Gastroesophageal sphincter (tissue), 3 donors: Measurements from ENCODE around the gene VWA7.

Experiments used
- POLR2A ChIP-seq, 2 donors: fragments of 450-650 bp; IDR thresholded peaks; one replicate each; pipeline ENCODE4 v1.6.1; 2017; ENCODE audit warnings: antibody characterized with exemption in 2 of 2, mild to moderate bottlenecking in 2 of 2, moderate library complexity in 1 of 2
- TF ChIP-seq, protein P1 (sequence below), 4 experiments: fragments of 200-600 bp in 2 of 4; fragments of 450-650 bp in 2 of 4; sonication (generic) in 1 of 4; IDR thresholded peaks; one replicate each; pipeline ENCODE4 v1.5.1; 2017 to 2019; ENCODE audit warnings: antibody characterized with exemption in 4 of 4, mild to moderate bottlenecking in 2 of 4, moderate library complexity in 2 of 4

DNA sequence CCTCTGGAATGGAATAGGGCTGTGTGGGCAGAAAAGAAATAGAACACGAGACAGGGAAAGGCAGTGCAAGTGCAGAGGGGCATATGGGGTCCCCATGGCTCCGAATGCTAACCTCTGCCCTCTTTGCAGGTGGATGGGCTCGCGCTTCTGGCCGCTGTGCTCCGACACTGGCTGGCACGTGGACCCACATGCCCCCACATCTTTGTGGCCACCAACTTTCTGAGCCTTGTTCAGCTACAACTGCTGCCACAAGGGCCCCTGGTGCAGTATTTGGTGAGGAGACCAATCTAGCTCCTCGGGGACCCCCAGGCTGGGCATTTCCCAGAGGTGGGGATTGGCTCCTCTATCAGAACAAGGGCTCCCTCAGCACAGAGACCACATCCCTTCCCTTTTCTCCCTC lies 15.8 kb downstream of the VWA7 start:
- TF ChIP-seq POLR2A (IDR thresholded peaks at IDR 0.05): no peak
- TF ChIP-seq, protein P1, sequence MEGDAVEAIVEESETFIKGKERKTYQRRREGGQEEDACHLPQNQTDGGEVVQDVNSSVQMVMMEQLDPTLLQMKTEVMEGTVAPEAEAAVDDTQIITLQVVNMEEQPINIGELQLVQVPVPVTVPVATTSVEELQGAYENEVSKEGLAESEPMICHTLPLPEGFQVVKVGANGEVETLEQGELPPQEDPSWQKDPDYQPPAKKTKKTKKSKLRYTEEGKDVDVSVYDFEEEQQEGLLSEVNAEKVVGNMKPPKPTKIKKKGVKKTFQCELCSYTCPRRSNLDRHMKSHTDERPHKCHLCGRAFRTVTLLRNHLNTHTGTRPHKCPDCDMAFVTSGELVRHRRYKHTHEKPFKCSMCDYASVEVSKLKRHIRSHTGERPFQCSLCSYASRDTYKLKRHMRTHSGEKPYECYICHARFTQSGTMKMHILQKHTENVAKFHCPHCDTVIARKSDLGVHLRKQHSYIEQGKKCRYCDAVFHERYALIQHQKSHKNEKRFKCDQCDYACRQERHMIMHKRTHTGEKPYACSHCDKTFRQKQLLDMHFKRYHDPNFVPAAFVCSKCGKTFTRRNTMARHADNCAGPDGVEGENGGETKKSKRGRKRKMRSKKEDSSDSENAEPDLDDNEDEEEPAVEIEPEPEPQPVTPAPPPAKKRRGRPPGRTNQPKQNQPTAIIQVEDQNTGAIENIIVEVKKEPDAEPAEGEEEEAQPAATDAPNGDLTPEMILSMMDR (IDR thresholded peaks at IDR 0.05): no peak
